CD4-positive, alpha-beta T cell (primary cell): ENCODE results near the gene POLL. TPM values are rescaled to one million over a fixed set of nuclear protein-coding genes. Genes with fewer than 3 reads are reported as not detected.

ENCODE experiments used
- ATAC-seq: fragments of 200-7000 bp; cut with Tn5 transposase; one replicate; pipeline ENCODE4 v1.10.0; 2022; ENCODE audit warnings: mild to moderate bottlenecking; ENCODE audit not compliant: poor library complexity
- CTCF ChIA-PET: fragments of 350-600 bp; sonication (Branson Sonifier 250); formaldehyde crosslinking; loops from one replicate; lab custom pipeline; 2021; ENCODE audit warnings: antibody characterized with exemption, inconsistent platforms; lab: Charles Lee
- POLR2A ChIA-PET: fragments of 350-600 bp; sonication (Branson Sonifier 250); formaldehyde crosslinking; loops from one replicate; lab custom pipeline; 2021; ENCODE audit warnings: antibody characterized with exemption, inconsistent platforms; lab: Charles Lee
- DNase-seq, 14 experiments: peaks; one replicate each; pipeline ENCODE4 v3.0.0-alpha.2; 2013 to 2020; ENCODE audit warnings: mixed read lengths in 2 of 14
- H3K27ac ChIP-seq, 2 donors: one replicate each; pipeline versions ENCODE4 v1.5.1 to v1.7.0; 2013; ENCODE audit warnings: low read length in 2 of 2, low read depth in 1 of 2, mild to moderate bottlenecking in 1 of 2
- H3K27me3 ChIP-seq, 2 experiments: 1 replicate in 1 of 2; 2 replicates in 1 of 2; pipeline versions ENCODE4 v1.6.1 to v1.7.0; 2013; ENCODE audit warnings: low read length in 2 of 2, control low read depth in 1 of 2, mild to moderate bottlenecking in 1 of 2, moderate library complexity in 1 of 2; ENCODE audit not compliant: insufficient read depth in 2 of 2, control insufficient read depth in 1 of 2
- H3K36me3 ChIP-seq: one replicate; pipeline ENCODE4 v1.6.1; 2013; ENCODE audit warnings: low read length, control low read depth; ENCODE audit not compliant: insufficient read depth
- H3K4me1 ChIP-seq: one replicate; pipeline ENCODE4 v1.6.1; 2013; ENCODE audit warnings: low read length, control low read depth; ENCODE audit not compliant: insufficient read depth
- H3K4me3 ChIP-seq: one replicate; pipeline ENCODE4 v1.5.1; 2013; ENCODE audit warnings: mild to moderate bottlenecking, low read length, moderate library complexity
- H3K9me3 ChIP-seq, 2 experiments: 1 replicate in 1 of 2; 2 replicates in 1 of 2; pipeline versions ENCODE4 v1.6.1 to v1.7.0; 2013; ENCODE audit warnings: low read length in 2 of 2, mild to moderate bottlenecking in 2 of 2, control low read depth in 1 of 2, moderate library complexity in 1 of 2; ENCODE audit not compliant: control insufficient read depth in 1 of 2, insufficient read depth in 1 of 2
- H3K27ac Mint-ChIP-seq: one replicate; pipeline ENCODE4 v1.8.0; 2020; ENCODE audit warnings: mixed read lengths
- H3K27me3 Mint-ChIP-seq: one replicate; pipeline ENCODE4 v1.8.0; 2021; ENCODE audit warnings: mixed read lengths
- H3K36me3 Mint-ChIP-seq: one replicate; pipeline ENCODE4 v1.8.0; 2021; ENCODE audit warnings: low read depth, mixed read lengths
- H3K4me1 Mint-ChIP-seq: one replicate; pipeline ENCODE4 v1.8.0; 2021; ENCODE audit warnings: low read depth, mixed read lengths
- H3K4me3 Mint-ChIP-seq: one replicate; pipeline ENCODE4 v1.8.0; 2020; ENCODE audit warnings: mild to moderate bottlenecking, mixed read lengths
- H3K9me3 Mint-ChIP-seq: one replicate; pipeline ENCODE4 v1.8.0; 2020; ENCODE audit warnings: mixed read lengths
- intact Hi-C, 2 experiments: fragments of 100-400 bp; cut with DNase I in 1 of 2; cut with micrococcal nuclease in 1 of 2; formaldehyde crosslinking; loops; one replicate each; pipeline versions ENCODE4 v1.15.1 to v1.9.0; 2023 to 2025; cut with DNase I, micrococcal nuclease
- total RNA-seq, 174 experiments: library from RNA in 2 of 174; stranded (reverse) in 2 of 174; gene quantifications; one replicate each; pipeline ENCODE4 v1.2.3 and lab custom pipeline; 2021 to 2026
- TF ChIP-seq, protein P1 (sequence below): fragments of 200-600 bp; IDR thresholded peaks from one replicate; pipeline ENCODE4 v1.8.0; 2022; ENCODE audit warnings: antibody characterized with exemption, mild to moderate bottlenecking

The POLL gene
- total RNA-seq, 2 experiments from 2014 or later: 23.3 to 24.3 TPM

DNA sequence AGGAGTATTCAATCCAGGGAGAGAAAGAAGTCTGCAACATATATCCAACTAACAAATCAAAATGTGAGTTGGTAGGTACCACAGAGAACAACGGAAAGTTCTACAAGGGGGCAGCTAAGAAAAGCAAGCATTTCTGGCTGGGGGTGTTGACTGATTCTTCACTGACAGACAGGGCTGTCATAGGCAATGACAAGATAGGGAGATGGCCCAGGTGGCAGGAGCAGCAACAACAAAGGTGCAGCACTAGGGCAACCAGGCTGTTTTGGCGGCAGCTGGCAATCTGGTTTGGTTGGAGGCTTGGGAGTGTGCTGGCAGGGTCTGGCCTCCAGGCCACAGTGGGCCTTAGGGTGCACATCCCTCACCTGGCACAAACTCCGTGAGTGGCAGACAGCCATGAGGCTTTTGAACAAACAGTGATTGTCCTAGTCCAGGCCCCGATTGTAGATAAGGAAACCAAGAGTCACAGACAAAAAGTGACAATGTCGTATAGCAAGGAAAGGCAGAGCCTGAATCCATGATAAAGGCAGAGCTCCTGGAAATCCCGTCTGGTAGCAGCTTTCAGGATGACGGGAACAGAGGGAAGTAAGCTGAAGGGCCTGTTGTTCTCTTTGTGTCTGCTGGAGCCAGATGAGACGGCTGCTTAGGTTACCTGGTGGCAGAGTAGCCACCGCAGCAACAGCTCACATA is 28.5 kb upstream of the POLL start:
- Histone ChIP-seq H3K4me3 (no peak overlapping the region), H3K27ac (no peak overlapping the region), H3K9me3 (no peaks in the 10 kb centered on the region), H3K4me1 (no peaks in the 10 kb centered on the region), H3K27me3 (no peaks in the 10 kb centered on the region), H3K36me3 (peaks cover 84% of the 10 kb centered on the region)
- DNase-seq: no peak
- TF ChIP-seq, protein P1, sequence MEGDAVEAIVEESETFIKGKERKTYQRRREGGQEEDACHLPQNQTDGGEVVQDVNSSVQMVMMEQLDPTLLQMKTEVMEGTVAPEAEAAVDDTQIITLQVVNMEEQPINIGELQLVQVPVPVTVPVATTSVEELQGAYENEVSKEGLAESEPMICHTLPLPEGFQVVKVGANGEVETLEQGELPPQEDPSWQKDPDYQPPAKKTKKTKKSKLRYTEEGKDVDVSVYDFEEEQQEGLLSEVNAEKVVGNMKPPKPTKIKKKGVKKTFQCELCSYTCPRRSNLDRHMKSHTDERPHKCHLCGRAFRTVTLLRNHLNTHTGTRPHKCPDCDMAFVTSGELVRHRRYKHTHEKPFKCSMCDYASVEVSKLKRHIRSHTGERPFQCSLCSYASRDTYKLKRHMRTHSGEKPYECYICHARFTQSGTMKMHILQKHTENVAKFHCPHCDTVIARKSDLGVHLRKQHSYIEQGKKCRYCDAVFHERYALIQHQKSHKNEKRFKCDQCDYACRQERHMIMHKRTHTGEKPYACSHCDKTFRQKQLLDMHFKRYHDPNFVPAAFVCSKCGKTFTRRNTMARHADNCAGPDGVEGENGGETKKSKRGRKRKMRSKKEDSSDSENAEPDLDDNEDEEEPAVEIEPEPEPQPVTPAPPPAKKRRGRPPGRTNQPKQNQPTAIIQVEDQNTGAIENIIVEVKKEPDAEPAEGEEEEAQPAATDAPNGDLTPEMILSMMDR: no peak
- Mint-ChIP-seq H3K36me3 (peaks cover 56% of the 10 kb centered on the region), H3K4me1 (no peaks in the 10 kb centered on the region), H3K27me3 (no peaks in the 10 kb centered on the region), H3K9me3 (no peaks in the 10 kb centered on the region), H3K27ac (no peak overlapping the region), H3K4me3 (no peak overlapping the region)
- intact Hi-C loops: no loop called here
- CTCF ChIA-PET: no interaction called here
- ATAC-seq: no peak
- POLR2A ChIA-PET: no interaction called here

DNA sequence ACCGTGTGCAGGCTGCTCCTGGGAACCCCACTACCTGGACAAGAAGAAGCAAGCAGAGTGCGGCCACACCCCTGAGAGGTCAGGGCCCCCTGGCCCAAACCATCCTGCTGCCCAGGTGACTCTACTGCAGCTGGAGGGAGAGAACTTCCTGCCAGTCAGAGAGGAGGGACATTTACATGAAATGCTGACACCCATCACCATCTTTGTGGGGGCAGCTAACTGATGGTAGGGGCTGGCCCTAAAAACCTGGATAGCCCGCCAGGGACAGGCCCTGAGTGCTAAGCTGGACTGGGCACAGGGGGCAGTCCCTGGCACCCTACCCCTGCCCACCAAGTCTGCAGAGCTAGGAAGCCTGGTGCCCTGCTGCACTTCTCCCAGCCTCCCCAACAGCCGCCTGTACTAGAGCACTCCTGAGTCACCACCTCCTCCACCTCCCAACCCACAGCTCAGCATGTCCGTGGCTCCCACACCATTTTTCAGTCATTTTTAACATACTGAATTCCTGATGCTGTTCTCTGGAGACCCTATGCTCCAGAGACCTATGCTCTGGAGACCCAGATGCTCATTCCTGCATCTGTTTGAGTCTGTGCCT is 27.6 kb upstream of the POLL start:
- no peaks in the 10 kb centered on the region for H3K27me3 ChIP-seq
- H3K4me1 ChIP-seq: no peaks in the 10 kb centered on the region
- Mint-ChIP-seq H3K9me3 (no peaks in the 10 kb centered on the region), H3K4me1 (no peaks in the 10 kb centered on the region), H3K27ac (no peak overlapping the region), H3K4me3 (no peak overlapping the region), H3K36me3 (peaks cover 55% of the 10 kb centered on the region), H3K27me3 (no peaks in the 10 kb centered on the region)
- intact Hi-C loops: no loop called here
- POLR2A ChIA-PET: no interaction called here
- no peak overlapping the region for H3K4me3 ChIP-seq
- H3K9me3 ChIP-seq: no peaks in the 10 kb centered on the region
- no peak overlapping the region for H3K27ac ChIP-seq
- peaks cover 84% of the 10 kb centered on the region for H3K36me3 ChIP-seq
- DNase-seq: no peak
- no peak for ATAC-seq
- CTCF ChIA-PET: no interaction called here
- TF ChIP-seq, protein P1: no peak

- peak overlapping the region; percentile 24 for H3K27ac Mint-ChIP-seq
- no peaks in the 10 kb centered on the region for H3K9me3 Mint-ChIP-seq
- POLR2A ChIA-PET: no interaction called here
- intact Hi-C loops: no loop called here
- CTCF ChIA-PET: no interaction called here
- ATAC-seq (no peak), DNase-seq (no peak)
- H3K4me1 ChIP-seq: no peaks in the 10 kb centered on the region
- H3K36me3 ChIP-seq: peaks cover 83% of the 10 kb centered on the region
- H3K9me3 ChIP-seq: no peaks in the 10 kb centered on the region
- H3K4me3 Mint-ChIP-seq: no peak overlapping the region
- peaks cover 52% of the 10 kb centered on the region for H3K36me3 Mint-ChIP-seq
- TF ChIP-seq, protein P1: no peak
- H3K27me3 Mint-ChIP-seq: no peaks in the 10 kb centered on the region
- H3K4me1 Mint-ChIP-seq: no peaks in the 10 kb centered on the region
- H3K4me3 ChIP-seq: no peak overlapping the region
- H3K27me3 ChIP-seq: no peaks in the 10 kb centered on the region
- H3K27ac ChIP-seq: no peak overlapping the region
These were observed 26.8 kb upstream of the POLL start for GRCh38 chr10:101614663-101615524.
